ENCODE results near the gene DNAJC12. TPM values are rescaled to one million over a fixed set of nuclear protein-coding genes. Genes with fewer than 3 reads are reported as not detected.
"Not testable (repeated sequence)": the region's sequence is repeated elsewhere in the genome, so short reads cannot be mapped to it uniquely, and the experiment has no call there.

DNAJC12 gene
- total RNA-seq, result 8.7 and 9.5 TPM in 2 replicates

- intact Hi-C loops (cut with micrococcal nuclease), result loop anchor here (1.0 to 2.0 kb wide), 3 partner anchors 12 to 495 kb away; partner anchors contain the start of genes HNRNPH3, PBLD and SIRT1
These were observed at the start of gene DNAJC12 for GRCh38 chr10:67837541-67838314. Gene DNAJC12 (minus strand): TSS chr10:67838188. CDS start chr10:67838011, 177 bp downstream.

- intact Hi-C loops (cut with micrococcal nuclease), result loop anchor here (1.0 to 2.0 kb wide), 14 partner anchors 30 to 1016 kb away; partner anchors contain the start of genes CCAR1, DDX50, HERC4 and RUFY2
These were observed 47.1 kb upstream of the DNAJC12 start for GRCh38 chr10:67884842-67885670.

GRCh38 chr10:67884313-67884841 lies 46.4 kb upstream of the DNAJC12 start, which contains the start of gene SIRT1:
Gene SIRT1 (plus strand): TSS chr10:67884656. CDS start chr10:67884722, 66 bp downstream.
- intact Hi-C loops (cut with micrococcal nuclease), result loop anchor here (1.0 to 2.0 kb wide), 13 partner anchors 29 to 1017 kb away; partner anchors contain the start of genes CCAR1, DDX50, HERC4 and RUFY2

DNA sequence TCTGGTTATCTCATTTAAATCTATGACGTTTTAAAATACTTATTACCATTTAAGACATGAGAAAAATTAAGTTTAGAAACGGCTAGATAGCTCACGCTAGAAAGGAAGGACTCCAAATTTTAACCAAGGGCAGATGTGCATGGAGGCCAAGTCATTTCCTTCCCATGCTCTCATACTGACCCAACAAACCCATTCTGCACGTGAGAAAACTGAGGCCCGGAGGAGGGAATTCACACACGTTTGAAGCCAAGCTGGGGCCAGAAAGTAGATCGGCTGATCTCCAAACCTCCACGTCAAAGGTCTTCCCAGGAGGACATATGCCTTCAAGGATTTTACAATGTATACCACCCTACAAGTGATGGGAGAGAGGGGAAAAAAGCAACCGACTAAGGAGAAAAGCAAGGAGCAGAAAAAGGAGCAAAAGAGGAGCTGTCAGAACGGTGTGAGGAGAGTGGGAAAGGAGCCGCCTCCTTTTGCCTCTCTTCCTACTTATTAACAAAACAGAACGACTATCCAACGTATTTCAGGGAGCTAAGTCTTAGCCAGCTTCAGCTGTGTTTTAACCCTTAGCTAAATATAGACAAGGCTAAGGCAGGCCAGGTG lies 45.8 kb upstream of the DNAJC12 start:
- intact Hi-C loops (cut with micrococcal nuclease), result loop anchor here (1.0 to 2.0 kb wide), 13 partner anchors 29 to 1017 kb away; partner anchors contain the start of genes CCAR1, DDX50, HERC4 and RUFY2

DNA sequence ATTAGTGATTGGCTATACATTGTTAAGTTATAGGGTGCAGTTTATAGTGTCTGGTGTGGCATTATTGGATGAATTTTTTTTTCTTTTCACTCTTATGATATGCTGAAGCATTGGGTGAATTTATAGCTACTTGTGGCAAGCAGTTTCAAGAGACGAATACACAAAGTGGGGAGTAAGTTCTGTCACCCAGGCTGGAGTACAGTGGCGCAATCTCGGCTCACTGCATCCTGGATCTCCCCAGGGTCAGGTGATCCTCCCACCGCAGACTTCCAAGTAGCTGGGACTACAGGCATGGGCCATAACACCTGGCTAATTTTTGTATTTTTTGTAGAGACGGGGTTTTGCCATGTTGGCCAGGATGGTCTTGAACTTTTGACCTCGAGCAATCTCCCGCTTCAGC lies 40.1 kb upstream of the DNAJC12 start:
- intact Hi-C loops (cut with micrococcal nuclease), result no loop called here

GRCh38 chr10:67877421-67877820 lies 39.4 kb upstream of the DNAJC12 start:
- intact Hi-C loops (cut with micrococcal nuclease), result not testable (repeated sequence)

DNA sequence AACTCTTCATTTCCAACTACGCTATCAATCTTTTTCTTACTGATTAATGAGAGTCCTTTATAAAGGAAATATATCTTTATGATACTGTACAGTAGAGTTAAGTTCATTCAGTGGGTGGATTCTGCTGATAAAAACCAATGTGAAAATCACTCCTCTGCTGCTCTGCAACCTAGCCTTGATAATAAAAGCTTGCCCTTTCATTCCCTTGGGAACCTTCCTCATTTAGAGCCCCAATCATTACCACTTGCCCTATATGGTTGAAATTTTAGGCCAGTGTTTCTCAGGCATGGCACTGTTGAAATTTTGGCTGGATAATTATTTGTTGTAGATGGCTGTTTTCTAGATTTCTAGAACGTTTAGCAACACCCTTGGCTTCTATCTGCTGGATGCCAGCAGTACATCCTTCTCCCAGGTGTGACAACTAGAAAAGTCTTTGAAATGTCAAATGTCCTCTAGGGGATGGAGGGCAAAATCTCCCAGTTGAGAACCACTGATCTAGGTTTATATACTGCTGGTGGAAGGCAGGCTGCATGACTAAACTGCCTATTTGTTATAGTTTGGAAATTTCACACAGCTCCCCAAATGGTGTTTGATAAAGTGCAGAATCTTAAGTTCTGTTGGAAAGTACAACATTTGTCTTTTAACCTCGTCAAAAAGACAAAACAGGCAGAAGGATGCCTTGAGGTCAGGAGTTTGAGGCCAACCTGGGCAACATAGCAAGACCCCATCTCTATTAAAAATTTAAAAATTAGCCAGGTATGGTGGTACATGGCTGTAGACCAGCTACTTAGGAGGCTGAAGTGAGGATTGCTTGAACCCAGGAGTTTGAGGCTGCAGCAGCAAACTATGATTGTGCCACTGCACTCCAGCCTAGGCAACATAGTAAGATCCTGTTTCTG lies 37.6 kb upstream of the DNAJC12 start:
- intact Hi-C loops (cut with micrococcal nuclease), result no loop called here

- intact Hi-C loops (cut with micrococcal nuclease), result no loop called here
These were observed 32.0 kb upstream of the DNAJC12 start for GRCh38 chr10:67869996-67870395.

- intact Hi-C loops (cut with micrococcal nuclease), result no loop called here
These were observed 30.1 kb upstream of the DNAJC12 start for GRCh38 chr10:67868132-67868531.

- intact Hi-C loops (cut with micrococcal nuclease), result no loop called here
These were observed 26.8 kb upstream of the DNAJC12 start for GRCh38 chr10:67864607-67865371.

- intact Hi-C loops (cut with micrococcal nuclease), result no loop called here
These were observed 25.1 kb upstream of the DNAJC12 start for GRCh38 chr10:67863094-67863493.

- intact Hi-C loops (cut with micrococcal nuclease), result no loop called here
These were observed 23.9 kb upstream of the DNAJC12 start for GRCh38 chr10:67861750-67862432.

DNA sequence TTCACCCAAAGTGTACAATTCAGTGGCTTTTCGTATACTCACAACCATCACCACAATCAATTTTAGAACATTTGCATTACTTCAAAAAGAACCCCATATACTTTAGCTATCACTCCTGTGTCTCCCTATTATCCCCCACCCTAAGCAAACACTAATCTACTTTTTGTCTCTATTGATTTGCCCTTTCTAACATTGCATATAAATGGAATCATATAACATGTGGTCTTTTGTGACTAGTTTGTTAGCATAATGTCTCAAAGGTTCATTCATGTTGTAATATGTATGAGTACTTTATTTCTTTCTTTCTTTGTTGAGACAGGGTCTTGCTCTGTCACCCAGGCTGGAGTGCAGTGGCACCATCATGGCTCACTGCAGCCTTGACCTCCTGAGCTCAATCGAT lies 21.0 kb upstream of the DNAJC12 start:
- intact Hi-C loops (cut with micrococcal nuclease), result no loop called here

DNA sequence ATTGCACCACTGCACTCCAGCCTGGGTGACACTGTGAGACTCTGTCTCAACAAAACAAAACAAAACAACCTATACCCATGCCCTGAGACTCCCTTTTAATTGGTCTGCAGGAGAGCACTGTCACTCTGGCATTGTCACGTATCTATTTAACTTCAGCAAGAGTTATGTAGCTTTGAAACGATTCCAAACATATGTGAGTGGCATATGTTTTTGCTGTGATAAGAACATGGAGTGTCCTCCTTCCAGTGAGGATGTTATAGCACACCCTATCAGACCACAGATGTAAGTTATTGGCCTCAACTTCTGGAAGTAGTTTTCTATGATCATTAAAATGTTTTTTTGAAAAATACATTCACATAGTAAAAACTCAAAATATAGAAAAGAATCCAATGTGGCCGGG lies 15.5 kb upstream of the DNAJC12 start:
- intact Hi-C loops (cut with micrococcal nuclease), result no loop called here

- intact Hi-C loops (cut with micrococcal nuclease), result no loop called here
These were observed 14.8 kb upstream of the DNAJC12 start for GRCh38 chr10:67852761-67853160.

DNA sequence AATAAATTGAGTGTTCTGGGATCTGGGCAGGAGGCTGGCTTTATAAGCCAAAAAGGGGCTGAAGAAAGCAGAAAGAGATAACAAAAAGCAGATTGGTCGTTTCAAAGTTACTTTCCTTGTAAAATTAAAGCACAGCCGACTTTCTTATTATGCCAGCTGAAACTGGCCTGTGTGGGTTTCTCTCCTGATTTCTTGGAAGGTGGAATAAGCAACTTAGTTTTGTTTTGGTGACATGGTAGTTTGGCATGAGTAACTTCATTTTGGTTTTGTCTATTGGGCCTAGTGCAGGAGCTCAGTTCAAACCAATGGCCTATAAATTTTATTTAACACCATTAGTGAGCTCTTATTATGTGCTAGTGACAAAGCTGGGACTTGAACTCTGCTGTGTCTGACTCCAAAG lies 13.2 kb upstream of the DNAJC12 start:
- intact Hi-C loops (cut with micrococcal nuclease), result no loop called here

DNA sequence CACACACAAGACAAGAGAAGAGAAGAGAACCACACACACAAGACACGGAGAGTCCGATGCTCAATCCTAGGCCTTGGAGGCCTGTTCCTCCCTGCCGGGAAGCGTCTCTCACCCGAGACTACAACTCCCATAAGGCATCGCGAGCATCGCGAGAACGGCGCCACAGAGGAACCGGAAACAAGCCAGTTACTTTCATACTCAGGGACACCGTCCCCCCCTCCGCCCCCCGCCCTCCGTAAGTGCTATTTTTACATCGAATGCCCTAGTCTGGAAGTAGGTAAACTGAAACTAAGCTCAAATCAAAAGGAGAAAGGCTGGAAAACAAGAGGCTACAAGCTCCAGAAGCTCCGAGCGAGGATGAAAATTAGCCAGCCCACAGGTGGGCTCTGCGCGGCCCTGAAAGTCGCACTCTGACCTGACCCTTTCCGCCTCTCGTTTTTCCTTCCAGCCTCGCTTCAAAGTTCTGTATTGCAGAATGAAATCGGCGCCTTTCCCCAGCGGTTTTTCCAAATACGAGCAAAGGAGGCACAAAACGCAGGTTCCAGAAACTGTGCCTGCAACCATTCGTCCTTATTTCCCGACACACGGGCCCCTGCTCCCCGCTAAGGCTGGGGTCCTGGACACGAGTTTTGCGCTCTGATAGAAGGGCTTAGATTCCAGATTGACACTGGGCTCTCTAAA lies 11.5 kb upstream of the DNAJC12 start:
- intact Hi-C loops (cut with micrococcal nuclease), result loop anchor here (1.0 kb wide), 9 partner anchors 11 to 872 kb away; partner anchors contain the start of genes CCAR1, DNAJC12, HERC4 and SIRT1

DNA sequence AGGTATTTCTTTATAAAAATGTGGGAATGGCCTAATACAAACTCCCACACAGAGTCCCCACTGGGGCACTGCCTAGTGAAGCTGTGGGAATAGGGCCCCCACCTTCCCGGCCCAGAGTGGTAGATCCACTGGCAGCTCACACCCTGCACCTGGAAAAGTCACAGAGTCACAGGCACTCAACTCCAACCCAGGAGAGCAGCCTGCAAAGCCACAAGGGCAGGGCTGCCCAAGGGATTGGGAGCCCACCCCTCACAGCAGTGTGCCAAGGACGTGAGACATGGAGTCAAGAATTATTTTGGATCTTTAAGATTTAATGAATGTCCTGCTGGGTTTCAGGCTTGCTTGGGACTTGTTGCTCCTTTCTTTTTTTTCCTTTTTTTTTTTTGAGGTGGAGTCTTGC lies 5.3 kb upstream of the DNAJC12 start:
- intact Hi-C loops (cut with micrococcal nuclease), result no loop called here
